Measurements from ENCODE around the gene NDUFAF7.
"Not testable (repeated sequence)": the region's sequence is repeated elsewhere in the genome, so short reads cannot be mapped to it uniquely, and the experiment has no call there.

The NDUFAF7 gene

GRCh38 chr2:37231241-37232130, at the start of gene NDUFAF7, which contains the start of gene CEBPZ:
Gene NDUFAF7, plus strand, starts transcription at chr2:37231658. Its CDS starts 48 bp downstream, at chr2:37231706.
Gene CEBPZ, minus strand, starts transcription at chr2:37231596. Its CDS starts 29 bp downstream, at chr2:37231567.
- peak within 1 kb of the TSS; percentile 75 for H3K4me3 ChIP-seq (ENCODE audit: low read depth, low read length)

GRCh38 chr2:37181726-37182684, 49.5 kb upstream of the NDUFAF7 start:
- no peak overlapping the region for H3K4me3 ChIP-seq (ENCODE audit: low read depth, low read length)

- H3K4me3 ChIP-seq (ENCODE audit: low read depth, low read length): no peak within 1 kb of the TSS
Measured at GRCh38 chr2:37188570-37188969, 42.9 kb upstream of the NDUFAF7 start, which contains the start of gene SULT6B1. Gene SULT6B1, minus strand, starts transcription at chr2:37188670. Its CDS starts 30 bp downstream, at chr2:37188640.

GRCh38 chr2:37189452-37190153, 41.9 kb upstream of the NDUFAF7 start:
- no peak overlapping the region for H3K4me3 ChIP-seq (ENCODE audit: low read depth, low read length)

GRCh38 chr2:37190290-37190689, 41.2 kb upstream of the NDUFAF7 start:
- H3K4me3 ChIP-seq (ENCODE audit: low read depth, low read length): no peak overlapping the region

- no peak overlapping the region for H3K4me3 ChIP-seq (ENCODE audit: low read depth, low read length)
Measured at GRCh38 chr2:37191253-37191652, 40.2 kb upstream of the NDUFAF7 start.

GRCh38 chr2:37191747-37192146, 39.7 kb upstream of the NDUFAF7 start:
- no peak overlapping the region for H3K4me3 ChIP-seq (ENCODE audit: low read depth, low read length)

GRCh38 chr2:37192551-37192950, 38.9 kb upstream of the NDUFAF7 start:
- no peak overlapping the region for H3K4me3 ChIP-seq (ENCODE audit: low read depth, low read length)

GRCh38 chr2:37195862-37196319, 35.6 kb upstream of the NDUFAF7 start:
- peak overlapping the region; percentile 84 for H3K4me3 ChIP-seq (ENCODE audit: low read depth, low read length)

GRCh38 chr2:37196320-37197195, 34.9 kb upstream of the NDUFAF7 start, which contains the start of gene CEBPZOS:
Gene CEBPZOS, plus strand, starts transcription at chr2:37196496. Its CDS starts 3,209 bp downstream, at chr2:37199705.
- H3K4me3 ChIP-seq (ENCODE audit: low read depth, low read length): peak within 1 kb of the TSS; percentile 84

GRCh38 chr2:37198681-37199065, 32.8 kb upstream of the NDUFAF7 start:
- H3K4me3 ChIP-seq (ENCODE audit: low read depth, low read length): no peak overlapping the region

- no peak overlapping the region for H3K4me3 ChIP-seq (ENCODE audit: low read depth, low read length)
Measured at GRCh38 chr2:37201208-37201607, 30.2 kb upstream of the NDUFAF7 start.

GRCh38 chr2:37201766-37202165, 29.7 kb upstream of the NDUFAF7 start:
- no peak overlapping the region for H3K4me3 ChIP-seq (ENCODE audit: low read depth, low read length)

GRCh38 chr2:37203708-37204107, 27.8 kb upstream of the NDUFAF7 start:
- no peak overlapping the region for H3K4me3 ChIP-seq (ENCODE audit: low read depth, low read length)

GRCh38 chr2:37205071-37205661, 26.3 kb upstream of the NDUFAF7 start:
- not testable (repeated sequence) for H3K4me3 ChIP-seq (ENCODE audit: low read depth, low read length)

GRCh38 chr2:37205689-37206341, 25.6 kb upstream of the NDUFAF7 start:
- no peak overlapping the region for H3K4me3 ChIP-seq (ENCODE audit: low read depth, low read length)

GRCh38 chr2:37206760-37207159, 24.7 kb upstream of the NDUFAF7 start:
- not testable (repeated sequence) for H3K4me3 ChIP-seq (ENCODE audit: low read depth, low read length)

- H3K4me3 ChIP-seq (ENCODE audit: low read depth, low read length): no peak overlapping the region
Measured at GRCh38 chr2:37211212-37211611, 20.2 kb upstream of the NDUFAF7 start.

- H3K4me3 ChIP-seq (ENCODE audit: low read depth, low read length): no peak overlapping the region
Measured at GRCh38 chr2:37211939-37212338, 19.5 kb upstream of the NDUFAF7 start.
